ENCODE measurements around the gene SURF2.
"Not testable (repeated sequence)": the region's sequence is repeated elsewhere in the genome, so short reads cannot be mapped to it uniquely, and the experiment has no call there.

SURF2 gene

DNA sequence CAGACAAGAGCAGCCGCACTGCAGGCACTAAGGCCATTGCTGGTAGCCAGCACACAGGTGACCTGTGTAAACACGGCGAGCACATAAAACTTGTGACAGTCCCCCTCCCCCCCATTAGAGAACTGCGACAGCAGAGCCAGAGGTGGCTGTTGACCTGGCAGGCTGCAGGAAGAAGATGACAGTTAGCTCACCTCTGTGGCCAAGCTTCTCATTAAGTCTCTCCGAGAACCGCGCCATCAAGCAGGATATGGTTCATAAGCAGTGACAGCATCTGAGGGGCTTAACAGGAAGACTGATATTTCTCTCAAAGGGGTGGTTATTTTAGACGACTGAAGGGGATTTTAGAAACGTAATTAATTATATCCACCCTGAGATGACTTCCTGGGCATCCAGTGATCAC, 14.3 kb downstream of the SURF2 start:
- H3K36me3 Mint-ChIP-seq: peaks cover 9% of the 10 kb centered on the region
- H3K4me3 Mint-ChIP-seq: peak overlapping the region; percentile 6
- ATAC-seq (ENCODE audit: low read depth): peak; percentile 38
- no peak for DNase-seq (ENCODE audit: low spot score in 2 of 2)
- peak overlapping the region; percentile 76 for H3K27ac Mint-ChIP-seq
- H3K9me3 Mint-ChIP-seq: no peaks in the 10 kb centered on the region
- peaks cover 46% of the 10 kb centered on the region for H3K4me1 Mint-ChIP-seq
- H3K27me3 Mint-ChIP-seq: no peaks in the 10 kb centered on the region

DNA sequence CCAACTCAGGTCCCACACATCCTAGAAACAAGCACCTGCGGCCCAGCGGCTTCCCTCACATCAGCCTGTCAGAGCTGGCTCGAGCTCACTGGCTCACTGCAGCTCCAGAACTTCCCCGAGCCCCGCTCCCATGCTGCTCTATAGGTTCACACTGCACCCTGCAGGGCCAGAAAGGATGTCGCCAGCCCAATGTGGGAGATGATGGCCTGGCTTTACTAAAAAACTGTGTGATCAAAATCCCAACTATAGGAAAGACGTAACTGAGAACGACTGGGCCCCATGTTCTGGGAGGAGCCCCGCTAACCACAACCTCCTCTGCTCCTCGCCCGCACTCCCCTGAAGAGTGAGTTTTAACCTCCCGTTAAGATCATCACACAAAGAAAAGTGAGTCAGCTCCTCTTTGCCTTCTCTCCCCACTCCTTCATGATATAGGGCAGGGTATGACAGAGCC, 14.9 kb downstream of the SURF2 start:
- ATAC-seq (ENCODE audit: low read depth): no peak
- H3K9me3 Mint-ChIP-seq: no peaks in the 10 kb centered on the region
- DNase-seq (ENCODE audit: low spot score in 2 of 2): no peak
- H3K36me3 Mint-ChIP-seq: peaks cover 8% of the 10 kb centered on the region
- H3K4me1 Mint-ChIP-seq: peaks cover 46% of the 10 kb centered on the region
- peak overlapping the region; percentile 45 for H3K4me3 Mint-ChIP-seq
- H3K27me3 Mint-ChIP-seq: no peaks in the 10 kb centered on the region
- H3K27ac Mint-ChIP-seq: peak overlapping the region; percentile 76

- peak overlapping the region; percentile 17 for H3K4me3 Mint-ChIP-seq
- no peak overlapping the region for H3K27ac Mint-ChIP-seq
- no peak for DNase-seq (ENCODE audit: low spot score in 2 of 2)
- ATAC-seq (ENCODE audit: low read depth): no peak
- peaks cover 8% of the 10 kb centered on the region for H3K36me3 Mint-ChIP-seq
- no peaks in the 10 kb centered on the region for H3K27me3 Mint-ChIP-seq
- H3K9me3 Mint-ChIP-seq: no peaks in the 10 kb centered on the region
- peaks cover 46% of the 10 kb centered on the region for H3K4me1 Mint-ChIP-seq
These were observed 15.8 kb downstream of the SURF2 start for GRCh38 chr9:133372144-133372543.

GRCh38 chr9:133374612-133375115, 18.3 kb downstream of the SURF2 start:
- DNase-seq (ENCODE audit: low spot score in 2 of 2) (no peak), ATAC-seq (ENCODE audit: low read depth) (no peak)
- Mint-ChIP-seq H3K4me1 (peaks cover 36% of the 10 kb centered on the region), H3K27ac (peak overlapping the region; percentile 90), H3K9me3 (no peaks in the 10 kb centered on the region), H3K27me3 (no peaks in the 10 kb centered on the region), H3K36me3 (peaks cover 6% of the 10 kb centered on the region), H3K4me3 (peak overlapping the region; percentile 95)

DNA sequence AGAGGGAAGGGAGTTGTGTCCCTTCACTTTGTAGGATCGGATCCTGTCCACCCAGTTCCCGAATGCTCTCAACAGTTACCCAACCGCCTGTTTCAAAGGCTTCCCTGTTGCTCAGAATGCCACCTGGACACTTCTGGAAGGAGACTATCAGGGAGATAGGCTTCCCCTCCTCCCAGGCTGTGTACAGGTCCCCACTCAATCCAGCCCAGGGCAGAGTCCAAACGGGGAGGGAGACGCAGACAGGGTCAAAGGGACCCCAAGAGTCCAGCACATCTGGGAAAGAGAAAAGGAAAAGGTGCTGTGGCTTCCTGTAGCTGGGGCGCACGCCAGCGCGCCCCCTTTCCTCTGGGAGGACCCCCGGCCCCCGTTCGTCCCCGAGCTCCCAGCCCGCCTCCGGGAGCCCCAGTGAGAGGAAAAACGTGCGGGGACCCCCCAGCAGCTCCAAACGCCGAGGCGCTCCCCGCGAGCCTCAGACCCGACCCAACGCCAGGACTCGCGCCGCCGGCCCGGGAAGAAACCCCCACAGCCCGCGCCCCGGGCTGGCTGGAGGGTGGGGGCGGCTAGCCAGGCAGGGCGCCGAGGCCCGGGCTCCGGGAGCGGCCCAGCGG, 18.9 kb downstream of the SURF2 start:
- DNase-seq (ENCODE audit: low spot score in 2 of 2) (no peak), ATAC-seq (ENCODE audit: low read depth) (peak; percentile 5)
- Mint-ChIP-seq H3K9me3 (no peaks in the 10 kb centered on the region), H3K4me3 (peak overlapping the region; percentile 95), H3K4me1 (peaks cover 32% of the 10 kb centered on the region), H3K27ac (peak overlapping the region; percentile 90), H3K27me3 (no peaks in the 10 kb centered on the region), H3K36me3 (peaks cover 3% of the 10 kb centered on the region)

DNA sequence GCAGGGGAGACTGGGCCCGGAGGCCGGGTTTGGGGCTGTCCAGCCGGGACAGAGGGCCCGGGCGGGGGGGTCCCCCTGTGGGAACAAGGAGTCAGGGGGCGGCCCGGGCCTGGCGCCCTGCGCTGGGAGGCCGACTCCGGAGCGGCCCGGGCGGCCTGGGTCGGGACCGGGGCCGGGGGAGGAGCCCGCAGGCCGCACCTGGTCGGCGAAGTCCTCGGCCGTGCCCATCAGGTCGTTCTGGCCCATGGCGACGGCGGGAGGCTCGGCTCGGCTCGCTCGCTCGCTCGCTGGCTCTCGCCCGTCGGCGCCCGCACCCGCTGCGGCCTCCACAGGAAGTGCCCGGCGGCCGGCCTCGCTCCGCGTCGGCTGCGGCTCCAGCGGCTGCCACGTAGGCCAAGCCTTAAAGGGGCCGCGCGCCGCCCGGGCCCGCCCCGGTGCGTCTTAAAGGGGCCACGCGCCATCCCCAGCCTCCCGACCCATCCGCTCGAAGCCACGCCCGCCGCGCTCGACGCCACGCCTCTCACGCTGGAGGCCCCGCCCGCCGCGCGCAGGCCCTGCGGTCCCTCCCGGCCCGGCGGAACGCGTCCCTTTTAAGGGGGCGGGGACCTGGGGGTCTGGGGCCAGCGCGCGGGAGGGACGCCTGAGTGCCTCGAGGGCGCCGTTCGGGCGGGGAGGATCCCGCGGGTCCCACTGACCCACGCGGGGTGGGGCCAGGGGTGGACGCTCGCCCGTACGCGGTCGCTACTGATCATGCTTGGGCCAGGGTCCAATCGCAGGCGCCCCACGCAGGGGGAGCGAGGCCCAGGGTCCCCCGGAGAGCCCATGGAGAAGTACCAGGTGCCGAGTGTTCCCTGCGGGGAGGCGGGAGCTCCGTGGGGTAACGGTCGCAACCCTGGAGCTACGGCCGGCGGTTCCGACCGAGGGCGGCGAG, 19.6 kb downstream of the SURF2 start, which contains the start of the genes STKLD1 and SURF4:
Gene STKLD1 (plus strand): TSS at position 643 of the 931 bp plus-strand sequence. CDS start 108 bp downstream, at position 751.
Gene SURF4 (minus strand): TSS at position 337 of the 931 bp plus-strand sequence. CDS start 91 bp downstream, at position 246.
- Mint-ChIP-seq H3K4me1 (peaks cover 24% of the 10 kb centered on the region), H3K36me3 (no peaks in the 10 kb centered on the region), H3K27ac (peak within 1 kb of the TSS; percentile 90), H3K4me3 (peak within 1 kb of the TSS; percentile 95), H3K9me3 (no peaks in the 10 kb centered on the region), H3K27me3 (no peaks in the 10 kb centered on the region)
- ATAC-seq (ENCODE audit: low read depth): peak; percentile 97
- peak; percentile 95 to 96 for DNase-seq (ENCODE audit: low spot score in 2 of 2)

- not testable (repeated sequence) for DNase-seq (ENCODE audit: low spot score in 2 of 2); ATAC-seq (ENCODE audit: low read depth); H3K9me3 Mint-ChIP-seq; H3K27me3 Mint-ChIP-seq; H3K27ac Mint-ChIP-seq; H3K36me3 Mint-ChIP-seq
- Mint-ChIP-seq H3K4me1 (peaks cover 13% of the 10 kb centered on the region), H3K4me3 (peak overlapping the region; percentile 39)
These were observed 20.9 kb downstream of the SURF2 start for GRCh38 chr9:133377280-133377679.

GRCh38 chr9:133377721-133378216, 21.4 kb downstream of the SURF2 start:
- Mint-ChIP-seq H3K36me3 (no peaks in the 10 kb centered on the region), H3K4me1 (peaks cover 8% of the 10 kb centered on the region)

DNA sequence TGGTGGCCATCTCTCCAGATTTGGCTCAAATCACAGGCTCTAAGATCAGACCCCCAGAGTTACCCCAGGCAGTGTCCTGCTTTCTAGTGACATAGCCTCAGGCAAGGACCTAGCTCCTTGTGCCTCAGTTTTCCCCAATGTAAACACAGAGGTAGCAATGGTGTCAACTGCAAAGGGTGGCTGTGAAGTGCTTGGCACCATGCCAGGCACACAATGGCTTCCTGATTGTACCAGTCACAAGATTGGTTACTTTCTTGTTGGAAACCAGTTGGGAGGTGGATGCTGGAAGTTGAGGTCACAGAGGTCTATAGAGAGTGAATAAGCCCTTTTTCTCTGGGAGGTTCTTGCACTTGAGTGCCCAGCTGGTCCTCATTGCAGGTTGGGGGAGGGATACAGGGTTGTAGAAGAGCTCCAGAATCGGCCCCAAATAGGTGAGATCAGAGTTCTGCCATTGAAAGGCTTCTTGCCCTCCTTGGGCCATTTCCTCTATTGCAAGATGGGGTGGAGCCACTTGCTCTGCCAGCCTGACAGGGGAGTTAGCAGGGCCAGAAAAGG, 22.1 kb downstream of the SURF2 start:
- no peaks in the 10 kb centered on the region for H3K36me3 Mint-ChIP-seq
- no peak overlapping the region for H3K4me3 Mint-ChIP-seq
- no peak overlapping the region for H3K27ac Mint-ChIP-seq
- peaks cover 8% of the 10 kb centered on the region for H3K4me1 Mint-ChIP-seq
- DNase-seq (ENCODE audit: low spot score in 2 of 2) (no peak), ATAC-seq (ENCODE audit: low read depth) (no peak)
- no peaks in the 10 kb centered on the region for H3K27me3 Mint-ChIP-seq
- no peaks in the 10 kb centered on the region for H3K9me3 Mint-ChIP-seq

More at GRCh38 chr9:133377721-133378216, 21.4 kb downstream of the SURF2 start:
- no peaks in the 10 kb centered on the region for H3K9me3 Mint-ChIP-seq
- ATAC-seq (ENCODE audit: low read depth) (no peak), DNase-seq (ENCODE audit: low spot score in 2 of 2) (no peak)
- H3K27me3 Mint-ChIP-seq: no peaks in the 10 kb centered on the region
- no peak overlapping the region for H3K4me3 Mint-ChIP-seq
- no peak overlapping the region for H3K27ac Mint-ChIP-seq

DNA sequence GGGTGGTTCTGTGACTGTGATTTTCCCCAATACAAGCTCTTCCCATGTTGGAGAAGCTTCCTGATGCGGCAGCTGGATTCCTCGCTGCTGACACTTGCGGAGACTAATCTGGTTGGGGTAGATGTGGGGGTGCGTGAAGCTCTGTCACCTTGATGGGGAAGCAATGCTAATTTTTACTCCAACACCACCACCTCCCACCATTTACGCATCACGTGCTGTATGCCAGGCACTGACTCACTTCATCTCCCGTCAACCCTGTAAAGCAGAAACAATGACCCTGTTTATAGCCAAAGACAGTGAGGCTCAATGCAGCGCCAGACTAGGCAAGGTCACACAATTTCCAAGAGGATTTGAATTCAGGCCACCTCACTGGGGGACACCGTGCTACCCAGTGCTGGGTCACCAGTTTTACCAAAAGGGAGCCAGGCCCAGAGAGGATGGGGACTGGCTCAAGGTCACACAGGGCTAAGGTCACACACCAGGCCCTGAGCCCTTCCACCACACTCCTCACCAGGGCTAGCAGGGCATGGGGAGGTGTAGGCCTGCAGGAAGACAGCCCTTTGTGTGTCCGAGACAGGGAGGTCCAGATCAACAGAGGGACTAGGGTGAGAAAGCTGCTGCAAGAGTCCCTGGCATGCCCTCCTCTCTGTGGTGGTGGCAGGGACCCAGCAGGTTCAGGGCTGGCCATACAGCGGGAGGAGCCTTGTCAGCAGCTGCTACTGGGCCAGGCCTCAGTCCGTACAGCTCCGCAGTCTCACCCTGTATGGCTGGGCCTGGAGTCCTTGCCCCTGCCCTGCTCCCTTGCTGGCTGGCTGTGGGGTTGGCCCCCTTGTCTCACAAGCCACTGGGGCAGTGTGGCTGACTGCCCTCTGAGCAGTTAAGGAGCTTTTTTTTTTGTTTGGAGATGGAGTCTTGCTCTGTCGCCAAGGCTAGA, 23.1 kb downstream of the SURF2 start:
- Mint-ChIP-seq H3K9me3 (no peaks in the 10 kb centered on the region), H3K27ac (no peak overlapping the region), H3K27me3 (no peaks in the 10 kb centered on the region), H3K36me3 (no peaks in the 10 kb centered on the region), H3K4me1 (peaks cover 8% of the 10 kb centered on the region), H3K4me3 (no peak overlapping the region)
- DNase-seq (ENCODE audit: low spot score in 2 of 2): no peak
- no peak for ATAC-seq (ENCODE audit: low read depth)

GRCh38 chr9:133380734-133381133, 24.4 kb downstream of the SURF2 start:
- DNase-seq (ENCODE audit: low spot score in 2 of 2) (no peak), ATAC-seq (ENCODE audit: low read depth) (no peak)
- Mint-ChIP-seq H3K36me3 (no peaks in the 10 kb centered on the region), H3K9me3 (no peaks in the 10 kb centered on the region), H3K4me1 (no peaks in the 10 kb centered on the region), H3K4me3 (no peak overlapping the region), H3K27me3 (no peaks in the 10 kb centered on the region), H3K27ac (no peak overlapping the region)

DNA sequence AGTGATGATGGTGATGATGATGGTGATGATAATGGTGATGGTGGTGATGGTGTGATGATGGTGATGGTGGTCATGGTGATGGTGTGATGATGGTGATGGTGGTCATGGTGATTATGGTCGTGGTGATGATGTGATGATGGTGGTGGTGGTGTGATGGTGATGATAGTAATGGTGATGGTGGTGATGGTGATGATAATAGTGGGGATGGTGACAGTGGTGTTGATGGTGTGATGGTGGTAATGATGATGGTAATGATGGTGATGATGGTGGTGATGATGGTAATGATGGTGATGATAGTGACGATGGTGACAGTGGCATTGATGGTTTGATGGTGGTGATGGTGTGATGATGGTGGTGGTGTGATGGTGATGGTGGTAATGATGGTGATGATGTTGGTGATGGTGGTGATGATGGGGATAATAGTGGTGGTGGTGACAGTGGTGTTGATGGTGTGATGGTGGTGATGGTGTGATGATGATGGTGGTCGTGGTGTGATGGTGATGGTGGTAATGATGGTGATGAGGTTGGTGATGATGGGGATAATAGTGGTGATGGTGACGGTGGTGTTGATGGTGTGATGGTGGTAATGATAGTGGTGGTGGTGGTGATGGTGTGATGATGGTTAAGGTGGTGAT, 26.3 kb downstream of the SURF2 start:
- Mint-ChIP-seq H3K9me3 (no peaks in the 10 kb centered on the region), H3K27ac (no peak overlapping the region), H3K36me3 (no peaks in the 10 kb centered on the region), H3K4me1 (no peaks in the 10 kb centered on the region), H3K4me3 (no peak overlapping the region), H3K27me3 (no peaks in the 10 kb centered on the region)
- DNase-seq (ENCODE audit: low spot score in 2 of 2): no peak
- ATAC-seq (ENCODE audit: low read depth): no peak
